ENCODE results near the gene GPR34. TPM values are rescaled to one million over a fixed set of nuclear protein-coding genes. Genes with fewer than 3 reads are reported as not detected.

GPR34 gene
- total and polyA plus RNA-seq, 2 of the 4 experiments (the other 2 are of a cell fraction), result not detected

GRCh38 chrX:41716222-41716621 is 27.4 kb downstream of the GPR34 start:
- Histone ChIP-seq H3K23ac (ENCODE audit: low read depth, low read length) (no peak overlapping the region), H3K27ac (ENCODE audit: insufficient read depth, low read length) (no peak overlapping the region), H3K56ac (ENCODE audit: extremely low read depth, insufficient read depth, low read length) (no peak overlapping the region), H3K4me3 (ENCODE audit: insufficient read depth, low read depth, low read length) (no peak overlapping the region), H3K27me3 (ENCODE audit: control insufficient read depth, insufficient read depth, low read length) (no peaks in the 10 kb centered on the region; the same call in 1 of the 2 replicates), H2BK5ac (ENCODE audit: low read depth, low read length, poor library complexity, severe bottlenecking) (no peak overlapping the region), H3K9me3 (ENCODE audit: control insufficient read depth, insufficient read depth, low read length) (peaks cover 8% of the 10 kb centered on the region; the same call in 1 of the 2 replicates), H3K9ac (ENCODE audit: low read depth, low read length) (no peak overlapping the region), H4K91ac (ENCODE audit: insufficient read depth, low read depth, low read length) (no peak overlapping the region), H3K4ac (ENCODE audit: low read depth, low read length) (no peak overlapping the region), H3K18ac (ENCODE audit: low read depth, low read length) (no peak overlapping the region), H4K20me1 (ENCODE audit: insufficient read depth, low read length) (no peaks in the 10 kb centered on the region), H3K14ac (replicated peaks; ENCODE audit: low read depth, low read length) (no peak overlapping the region), H3K4me2 (ENCODE audit: low read depth, low read length) (no peak overlapping the region), H3K79me1 (ENCODE audit: low read depth in 1 of 2, low read length in 2 of 2) (no peaks in the 10 kb centered on the region), H2AK5ac (ENCODE audit: low read depth, low read length) (no peak overlapping the region), H2AK9ac (replicated peaks; ENCODE audit: low read depth, low read length, poor library complexity) (no peak overlapping the region), H2AFZ (replicated peaks; ENCODE audit: low read length, poor library complexity) (no peak overlapping the region), H3K9me1 (ENCODE audit: insufficient read depth, low read length) (no peaks in the 10 kb centered on the region), H2BK120ac (ENCODE audit: low read depth, low read length) (no peak overlapping the region), H2BK15ac (ENCODE audit: low read depth, low read length) (no peak overlapping the region), H3K4me1 (ENCODE audit: control insufficient read depth, insufficient read depth, low read length) (no peaks in the 10 kb centered on the region), H4K5ac (ENCODE audit: low read depth, low read length) (no peak overlapping the region), H4K8ac (ENCODE audit: low read depth in 2 of 2, low read length in 2 of 2) (no peak overlapping the region), H3K36me3 (ENCODE audit: control insufficient read depth, insufficient read depth, low read length) (no peaks in the 10 kb centered on the region), H2BK20ac (ENCODE audit: low read depth, low read length) (no peak overlapping the region)
- in situ Hi-C loops (cut with MboI; ENCODE audit: low sequenced_read_pairs) (no loop called here), dilution Hi-C loops (cut with HindIII; ENCODE audit: low sequenced_read_pairs, unreplicated experiment) (no loop called here), intact Hi-C loops (cut with micrococcal nuclease) (no loop called here)
- no peak for TF ChIP-seq MAFK (IDR thresholded peaks at IDR 0.05; ENCODE audit: low read depth, low read length)
- no peak for TF ChIP-seq CTCF (conservative IDR thresholded peaks at IDR 0.05; ENCODE audit: low read depth, low read length)
- no peak for TF ChIP-seq MAZ (IDR thresholded peaks at IDR 0.05; ENCODE audit: borderline replicate concordance, low read depth, low read length)
- no peak for TF ChIP-seq RCOR1 (IDR thresholded peaks at IDR 0.05; ENCODE audit: insufficient replicate concordance, low read length)
- no peak for TF ChIP-seq NFE2L2 (IDR thresholded peaks at IDR 0.05; ENCODE audit: low read depth, low read length)
- TF ChIP-seq BHLHE40 (IDR thresholded peaks at IDR 0.05; ENCODE audit: low read depth, low read length), result no peak
- no peak for TF ChIP-seq ELK1 (IDR thresholded peaks at IDR 0.05; ENCODE audit: borderline replicate concordance, low read depth, low read length)
- TF ChIP-seq CEBPB (IDR thresholded peaks at IDR 0.05; ENCODE audit: low read depth, low read length), result no peak
- TF ChIP-seq POLR2A (IDR thresholded peaks at IDR 0.05; ENCODE audit: low read depth, low read length), result no peak
- no peak for TF ChIP-seq SMC3 (IDR thresholded peaks at IDR 0.05; ENCODE audit: low read depth, low read length)
- TF ChIP-seq CHD1 (IDR thresholded peaks at IDR 0.05; ENCODE audit: low read depth, low read length), result no peak
- no peak for TF ChIP-seq FOS (IDR thresholded peaks at IDR 0.05; ENCODE audit: low read depth, low read length)
- TF ChIP-seq RFX5 (IDR thresholded peaks at IDR 0.05; ENCODE audit: low read depth, low read length), result no peak
- ChIA-PET CTCF (no interaction called here), POLR2A (ENCODE audit: unreplicated experiment) (no interaction called here)
- ATAC-seq (ENCODE audit: low read depth) (no peak), DNase-seq (no peak)
- no TSS peak for BruUV-seq (replicated peaks)
- WGBS, 2 experiments (ENCODE audit: extremely low coverage in 2 of 2, insufficient read length in 1 of 2), result 50% methylated on average over 2 of the region's 5 CpGs; no CpG with 5 or more reads in 1 of the 2 experiments
